Measurements from ENCODE around the gene KCNQ1. TPM values are rescaled to one million over a fixed set of nuclear protein-coding genes. Genes with fewer than 3 reads are reported as not detected.

The KCNQ1 gene
- total and polyA plus RNA-seq, 2 donors (not counting 3 experiments of a cell fraction or from before 2014, with no cell fraction given): 0.07 to 0.09 TPM

- H3K9me3 ChIP-seq (replicated peaks; ENCODE audit: control insufficient read depth, insufficient read depth, low read length): no peaks in the 10 kb centered on the region
- H3K79me2 ChIP-seq (ENCODE audit: control insufficient read depth, insufficient read depth, low read length): no peaks in the 10 kb centered on the region
- no peaks in the 10 kb centered on the region for H3K36me3 ChIP-seq (ENCODE audit: control insufficient read depth in 2 of 2, extremely low read depth in 1 of 2, insufficient read depth in 2 of 2, low read length in 2 of 2)
- TF ChIP-seq MAX (IDR thresholded peaks at IDR 0.05; ENCODE audit: insufficient read depth, insufficient read length) (no peak), JUN (IDR thresholded peaks at IDR 0.05; ENCODE audit: borderline replicate concordance, insufficient read depth, insufficient read length, low read depth) (no peak), GATA2 (IDR thresholded peaks at IDR 0.05; ENCODE audit: insufficient read depth, insufficient read length, low read depth, low read length) (no peak), POLR2AphosphoS5 (IDR thresholded peaks at IDR 0.05; ENCODE audit: insufficient read depth, low read depth, low read length) (no peak), FOS (IDR thresholded peaks at IDR 0.05; ENCODE audit: borderline replicate concordance, insufficient read depth, low read length) (no peak), MYC (IDR thresholded peaks at IDR 0.05; ENCODE audit: low read depth, low read length) (no peak), EZH2 (IDR thresholded peaks at IDR 0.05; ENCODE audit: borderline replicate concordance, low read depth, low read length, severe bottlenecking) (no peak), POLR2A (IDR thresholded peaks at IDR 0.05; ENCODE audit: low read depth, low read length) (no peak), CTCF (IDR thresholded peaks at IDR 0.05; ENCODE audit: extremely low read depth in 1 of 2, insufficient read depth in 1 of 2, low read depth in 1 of 2, low read length in 2 of 2) (no peak)
- no peak overlapping the region for H3K4me2 ChIP-seq (ENCODE audit: insufficient read depth, low read length)
- peaks cover 16 to 18% of the 10 kb centered on the region in 2 experiments for H3K27me3 ChIP-seq (ENCODE audit: control insufficient read depth in 2 of 2, insufficient read depth in 2 of 2, low read length in 2 of 2)
- no peaks in the 10 kb centered on the region for H4K20me1 ChIP-seq (replicated peaks; ENCODE audit: control insufficient read depth, extremely low read depth, insufficient read depth, low read length)
- dilution Hi-C loops (cut with MboI; ENCODE audit: extremely low pct_ligation_motif_present, low sequenced_read_pairs) (no loop called here), intact Hi-C loops (cut with micrococcal nuclease) (no loop called here)
- H2AFZ ChIP-seq (ENCODE audit: low read depth, low read length): no peak overlapping the region
- ChIA-PET CTCF (no interaction called here), POLR2A (no interaction called here)
- H3K9ac ChIP-seq (replicated peaks; ENCODE audit: extremely low read depth, insufficient read depth, low read length): no peak overlapping the region
- FAIRE-seq (no peak), DNase-seq (ENCODE audit: low read depth, low spot score) (no peak)
- no peaks in the 10 kb centered on the region for H3K4me1 ChIP-seq (ENCODE audit: control insufficient read depth, extremely low read depth, insufficient read depth, low read length)
- no TSS peak for BruUV-seq (replicated peaks)
- H3K9me1 ChIP-seq (replicated peaks; ENCODE audit: control insufficient read depth, extremely low read depth, insufficient read depth, low read length): no peaks in the 10 kb centered on the region
- H3K27ac ChIP-seq (ENCODE audit: insufficient read depth, low read depth, low read length): no peak overlapping the region
- H3K4me3 ChIP-seq (replicated peaks in 1 of 3; ENCODE audit: insufficient read depth in 1 of 3, low read depth in 1 of 3, low read length in 3 of 3): no peak overlapping the region
Measured at GRCh38 chr11:2806351-2807024, 361.7 kb downstream of the KCNQ1 start.
